GM21825 (cell line): ENCODE measurements around the gene ZNF750.

Source experiments
- ATAC-seq: cut with Tn5 transposase; IDR thresholded peaks from one replicate; pipeline ENCODE4 v1.9.1; 2021; ENCODE audit warnings: mild to moderate bottlenecking, moderate library complexity; ENCODE audit not compliant: unreplicated experiment

The ZNF750 gene

DNA sequence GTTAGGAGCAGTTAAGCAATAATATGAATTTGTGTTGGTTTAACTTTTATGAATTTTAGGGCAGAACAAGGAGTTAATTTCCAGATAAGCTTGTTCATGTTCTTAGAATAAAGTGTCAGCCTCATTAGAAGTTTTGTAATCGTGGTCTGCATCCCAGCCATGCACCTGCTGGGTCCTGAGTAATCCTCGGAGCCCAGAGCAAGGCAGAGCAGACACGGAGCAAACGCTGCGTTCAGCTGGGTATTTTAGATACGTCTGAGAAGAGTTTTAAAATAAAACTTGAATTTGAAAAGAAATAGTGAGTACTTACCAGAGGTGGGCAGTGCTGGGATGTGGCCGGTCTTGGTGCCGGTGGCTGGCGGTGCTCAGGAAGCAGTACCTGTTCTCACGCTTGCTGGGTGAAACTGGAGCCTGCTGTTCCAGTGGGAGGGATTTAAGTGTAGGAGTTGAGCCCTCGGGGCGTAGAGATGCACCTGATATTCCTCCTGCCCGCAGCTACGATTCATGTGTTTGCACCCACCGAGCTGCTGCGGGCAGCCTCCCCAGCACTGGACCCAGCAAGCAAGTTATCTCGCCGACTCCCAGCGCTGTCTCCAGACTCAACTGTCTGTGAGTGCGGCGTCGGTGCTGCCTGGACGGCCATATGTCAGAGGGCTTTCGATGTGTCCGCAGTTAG is at the start of gene ZNF750:
ZNF750 (minus strand) TSS at position 406 of the 676 bp plus-strand sequence. CDS start 7,568 bp downstream, outside the sequence.
- ATAC-seq, result no peak

- no peak for ATAC-seq
These were observed 49.0 kb upstream of the ZNF750 start for GRCh38 chr17:82888583-82889495.

GRCh38 chr17:82887255-82888164 is 47.7 kb upstream of the ZNF750 start:
- ATAC-seq, result no peak

DNA sequence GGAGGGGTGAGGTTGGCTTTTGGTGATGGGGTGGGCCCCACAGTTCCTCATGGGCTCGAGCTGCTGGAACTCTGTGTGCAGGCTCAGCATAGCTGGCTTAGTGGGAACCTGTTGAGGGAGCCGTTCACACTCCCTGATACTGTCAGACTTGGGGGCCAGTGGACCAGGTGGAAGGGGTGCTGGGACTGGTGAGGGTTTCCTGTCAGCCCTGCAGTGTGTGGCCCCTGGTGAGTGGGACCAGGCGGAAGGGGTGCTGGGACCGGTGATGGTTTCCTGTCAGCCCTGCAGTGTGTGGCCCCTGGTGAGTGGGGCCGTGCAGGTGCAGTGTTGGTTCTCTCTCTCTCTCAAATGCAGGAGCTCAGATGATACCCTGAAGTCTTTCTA is 45.1 kb upstream of the ZNF750 start:
- ATAC-seq, result no peak

- ATAC-seq, result no peak
These were observed 44.6 kb upstream of the ZNF750 start for GRCh38 chr17:82884341-82884969.

- no peak for ATAC-seq
These were observed 43.7 kb upstream of the ZNF750 start for GRCh38 chr17:82883419-82884031.

DNA sequence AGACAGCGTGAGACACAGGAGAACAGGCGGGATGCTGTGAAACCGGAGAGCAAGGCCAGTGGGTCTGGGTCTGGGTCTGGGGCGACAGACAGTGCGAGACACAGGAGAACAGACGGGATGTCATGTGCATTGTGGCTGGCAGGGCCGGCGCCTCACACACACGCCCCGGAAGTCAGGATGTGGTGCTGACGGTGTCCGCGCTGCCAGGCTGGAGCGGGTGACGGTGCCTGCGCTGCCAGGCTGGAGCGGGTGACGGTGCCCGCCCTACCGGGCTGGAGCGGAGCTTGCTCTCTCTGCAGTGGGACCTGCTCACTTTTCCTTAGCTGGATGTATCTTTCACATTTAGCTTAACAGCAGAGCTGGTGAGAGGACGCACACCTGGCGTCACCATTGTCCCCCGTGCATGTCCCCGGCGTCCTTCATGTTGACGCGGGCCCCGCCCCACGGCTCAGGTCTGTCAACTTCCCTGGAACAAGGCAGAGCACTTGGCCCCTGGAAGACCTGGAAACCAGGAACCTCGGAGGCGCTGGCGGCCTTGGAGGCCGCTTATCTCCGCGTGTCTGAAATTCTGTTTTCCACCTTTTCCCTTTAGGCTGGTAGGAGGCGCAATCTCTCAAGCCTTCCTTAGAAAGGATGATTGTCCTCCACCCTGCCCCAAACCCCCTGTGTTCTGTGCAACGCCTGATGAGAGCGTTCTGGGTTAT is 43.0 kb upstream of the ZNF750 start:
- ATAC-seq, result no peak

- no peak for ATAC-seq
These were observed 42.3 kb upstream of the ZNF750 start for GRCh38 chr17:82881900-82882714.

DNA sequence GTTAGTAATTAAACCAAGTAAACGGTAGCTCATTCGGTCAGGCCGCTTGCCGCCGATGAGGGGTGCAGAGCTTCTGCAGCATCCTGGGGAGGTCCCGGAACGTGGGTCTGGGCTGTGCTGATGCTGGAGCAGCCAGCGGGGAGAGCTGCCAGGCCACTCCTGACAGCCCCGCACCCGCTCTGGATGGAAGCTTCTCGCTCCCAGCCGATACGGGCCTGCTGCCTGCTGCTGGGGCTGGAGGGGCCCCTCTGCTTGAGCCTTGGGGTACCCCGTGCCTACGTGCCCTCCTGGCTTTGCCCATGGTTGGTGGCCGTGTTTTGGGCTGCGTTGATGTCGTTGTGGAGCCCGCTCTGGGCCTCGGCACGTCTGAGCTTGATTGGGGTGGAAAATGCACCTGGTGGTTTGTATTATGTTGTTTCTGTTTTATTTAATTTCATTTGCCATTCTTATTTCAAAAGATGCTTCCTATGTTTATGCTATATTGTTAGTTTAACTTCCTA is 41.6 kb upstream of the ZNF750 start:
- no peak for ATAC-seq

DNA sequence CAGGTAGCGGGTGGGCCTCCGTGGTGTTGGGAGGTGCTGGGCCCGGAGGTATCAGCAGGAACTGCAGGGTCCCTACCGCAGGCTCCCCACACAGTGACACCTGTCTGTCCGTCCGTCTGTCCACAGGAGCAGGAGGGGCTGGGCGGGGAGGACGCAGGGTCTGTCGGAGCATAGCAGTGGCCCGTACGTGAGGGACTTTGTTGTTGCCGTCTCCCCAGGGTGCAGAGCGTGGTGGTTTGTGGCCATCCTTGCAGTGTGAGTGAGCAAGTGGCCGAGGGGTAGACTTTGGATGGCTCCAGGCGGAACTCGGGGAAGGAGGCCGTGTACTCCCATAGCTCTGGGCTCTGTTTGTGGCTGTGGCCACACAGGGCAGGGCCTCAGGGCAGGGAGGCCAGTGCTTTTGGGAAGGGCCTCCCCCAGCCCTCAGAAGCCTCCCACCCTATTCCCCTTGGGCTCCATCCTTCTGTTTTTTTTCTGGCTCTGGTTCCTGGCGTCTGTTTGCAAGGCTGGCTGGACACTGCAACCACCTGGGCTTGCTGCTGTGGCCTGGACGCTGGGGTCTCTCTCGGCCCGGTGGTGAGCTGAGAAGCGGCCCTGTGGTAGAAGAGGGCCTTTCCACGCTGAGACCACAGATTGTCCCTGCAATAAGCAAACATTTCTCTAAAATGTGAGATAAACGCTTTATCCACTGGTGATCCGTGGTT is 41.0 kb upstream of the ZNF750 start:
- ATAC-seq, result no peak

- no peak for ATAC-seq
These were observed 39.4 kb upstream of the ZNF750 start for GRCh38 chr17:82879241-82879640.

- no peak for ATAC-seq
These were observed 38.7 kb upstream of the ZNF750 start for GRCh38 chr17:82878527-82878926.

GRCh38 chr17:82876602-82877379 is 37.0 kb upstream of the ZNF750 start:
- no peak for ATAC-seq

DNA sequence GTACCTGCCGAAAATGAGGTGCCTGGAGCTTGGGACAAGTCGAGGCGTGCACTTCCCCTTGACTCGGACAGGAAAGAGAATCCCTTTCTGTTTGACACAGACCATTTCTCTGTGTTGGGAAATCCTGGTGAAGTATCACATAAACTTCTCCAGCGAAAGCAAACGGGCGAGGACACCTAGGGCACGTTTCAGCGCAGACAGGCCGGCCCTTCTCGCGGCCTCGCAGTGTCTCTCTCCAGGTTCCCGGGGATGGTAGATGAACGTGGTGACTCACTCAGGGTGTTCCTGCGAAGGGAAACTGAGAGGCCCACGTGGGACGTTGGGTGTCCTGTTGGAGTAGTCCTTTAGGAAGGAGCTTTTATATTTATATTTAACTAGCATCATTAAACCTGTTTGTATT is 36.3 kb upstream of the ZNF750 start:
- no peak for ATAC-seq

GRCh38 chr17:82875407-82875856 is 35.6 kb upstream of the ZNF750 start:
- ATAC-seq, result no peak

DNA sequence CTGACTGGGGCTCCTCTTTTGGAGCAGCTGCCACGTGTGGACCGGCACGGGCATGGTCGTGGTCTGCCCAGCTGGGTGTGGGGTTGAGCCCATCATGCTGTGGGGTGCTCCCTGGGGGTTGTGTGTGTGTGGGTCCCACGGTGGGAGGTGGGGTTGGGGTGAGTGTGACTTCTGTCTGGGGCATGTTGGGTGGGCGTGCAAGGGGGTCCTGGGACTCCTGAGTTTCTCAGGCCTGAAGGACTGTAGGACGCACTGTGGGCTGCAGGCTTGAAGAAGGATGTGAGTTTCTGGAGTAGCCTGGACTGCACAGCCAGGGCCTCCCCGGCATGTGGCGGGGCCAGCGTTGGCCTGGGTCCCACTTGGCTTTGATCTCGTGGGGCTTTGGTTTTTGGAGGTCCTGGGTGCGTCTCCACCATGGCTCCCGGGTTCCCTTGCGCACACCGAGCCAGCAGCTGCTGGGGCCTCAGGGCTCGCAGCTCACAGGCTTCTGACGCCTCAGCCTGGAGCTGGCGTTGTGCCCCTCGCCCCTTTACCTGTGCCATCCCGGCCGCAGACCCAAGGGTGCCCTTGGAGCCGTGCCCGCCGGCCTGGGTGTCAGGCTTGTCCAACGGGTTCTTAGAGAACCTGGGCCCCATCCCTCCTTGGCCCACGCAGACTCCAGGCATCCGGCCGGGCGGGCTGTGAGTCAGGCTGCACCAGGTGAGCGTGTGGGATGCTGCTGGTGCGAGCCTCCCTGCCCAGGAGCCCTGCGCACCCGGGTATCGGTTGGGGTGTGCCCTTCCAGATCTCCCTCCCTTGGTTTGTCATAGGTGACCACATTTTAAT is 34.4 kb upstream of the ZNF750 start:
- no peak for ATAC-seq
